Measurements from ENCODE around the gene TBC1D5.

DNA sequence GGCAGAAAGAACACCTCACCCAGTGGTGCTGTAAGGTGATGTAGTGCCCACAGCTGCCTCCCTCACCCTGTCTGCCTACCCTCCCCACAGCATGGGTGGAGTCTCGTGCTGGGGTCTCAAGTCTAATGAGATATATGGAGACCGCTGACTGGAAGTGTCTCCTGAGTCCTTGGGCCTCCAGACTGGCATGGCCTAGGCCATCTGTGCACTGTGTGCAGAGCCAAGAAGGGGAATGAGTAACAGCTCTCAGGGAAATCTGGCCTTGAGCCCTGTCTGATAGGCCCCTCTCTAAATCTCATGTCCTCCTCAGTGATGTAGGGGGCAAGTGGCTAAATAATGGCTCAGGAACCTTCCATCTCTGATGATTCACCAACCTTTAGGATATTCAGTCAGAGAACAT is 580.3 kb downstream of the TBC1D5 start:
- no peak for TF ChIP-seq CTCF (IDR thresholded peaks at IDR 0.05)
- no peak for TF ChIP-seq POLR2A (IDR thresholded peaks at IDR 0.05)
